HepG2 (cell line): ENCODE data around the gene PEMT. TPM values are rescaled to one million over a fixed set of nuclear protein-coding genes. Genes with fewer than 3 reads are reported as not detected.

ENCODE experiments used
- CC2D1A ChIP-seq: sonication (generic); formaldehyde crosslinking; IDR thresholded peaks from 2 replicates; pipeline ENCODE4 v1.8.1; 2023; ENCODE audit warnings: mild to moderate bottlenecking, missing genetic modification reagents
- EHMT2 ChIP-seq: fragments of 200-600 bp; sonication (generic); IDR thresholded peaks from 2 replicates; pipeline ENCODE4 v1.7.0; 2017; ENCODE audit warnings: antibody characterized with exemption, low read depth, low read length, borderline replicate concordance
- HNF4G ChIP-seq, 2 experiments: sonication (generic) in 1 of 2; formaldehyde crosslinking in 1 of 2; IDR thresholded peaks; 2 replicates each; pipeline versions ENCODE4 v1.4.0 to v1.6.1; 2011 to 2020; ENCODE audit warnings: borderline replicate concordance in 2 of 2, low read depth in 2 of 2, mild to moderate bottlenecking in 2 of 2, low read length in 1 of 2, missing genetic modification reagents in 1 of 2, moderate library complexity in 1 of 2
- KLF16 ChIP-seq, 2 experiments: sonication (generic) in 1 of 2; formaldehyde crosslinking in 1 of 2; IDR thresholded peaks; 2 replicates each; pipeline versions ENCODE4 v1.6.1 to v1.8.0; 2016 to 2023; ENCODE audit warnings: missing genetic modification reagents in 2 of 2, missing compliant biosample characterization in 1 of 2
- MLLT10 ChIP-seq: sonication (generic); formaldehyde crosslinking; IDR thresholded peaks from 2 replicates; pipeline ENCODE4 v1.4.0; 2020; ENCODE audit warnings: missing genetic modification reagents
- SKI ChIP-seq: fragments of 450-650 bp; IDR thresholded peaks from one replicate; pipeline ENCODE4 v1.6.1; 2018; ENCODE audit warnings: mild to moderate bottlenecking; ENCODE audit not compliant: partially characterized antibody
- ZNF136 ChIP-seq: sonication (generic); formaldehyde crosslinking; IDR thresholded peaks from 2 replicates; pipeline ENCODE4 v1.8.1; 2022; ENCODE audit warnings: low read depth, mild to moderate bottlenecking, moderate library complexity, missing genetic modification reagents
- ZNF138 ChIP-seq: sonication (generic); formaldehyde crosslinking; IDR thresholded peaks from 2 replicates; pipeline ENCODE4 v1.5.0; 2020; ENCODE audit warnings: mild to moderate bottlenecking, low read depth, missing genetic modification reagents
- ZNF24 ChIP-seq: fragments of 450-650 bp; IDR thresholded peaks from 2 replicates; pipeline ENCODE4 v1.6.1; 2017; ENCODE audit warnings: antibody characterized with exemption, mild to moderate bottlenecking
- ZNF580 ChIP-seq: IDR thresholded peaks from 2 replicates; pipeline ENCODE4 v1.6.1; 2016; ENCODE audit warnings: low read depth, borderline replicate concordance
- ZNF644 ChIP-seq: IDR thresholded peaks from 2 replicates; pipeline ENCODE4 v1.6.1; 2016; ENCODE audit warnings: low read depth
- ZNF646 ChIP-seq: sonication (generic); formaldehyde crosslinking; IDR thresholded peaks from 2 replicates; pipeline ENCODE4 v1.9.0; 2021; ENCODE audit warnings: mild to moderate bottlenecking, missing genetic modification reagents
- ZSCAN22 ChIP-seq: sonication (generic); formaldehyde crosslinking; IDR thresholded peaks from 2 replicates; pipeline ENCODE4 v1.4.0; 2020; ENCODE audit warnings: mild to moderate bottlenecking, missing genetic modification reagents
- ZSCAN5A ChIP-seq: sonication (generic); formaldehyde crosslinking; IDR thresholded peaks from 2 replicates; pipeline ENCODE4 v1.8.0; 2022; ENCODE audit warnings: mild to moderate bottlenecking, missing genetic modification reagents, borderline replicate concordance
- polyA plus RNA-seq, 8 experiments: library from polyadenylated mRNA; depleted of rRNA in 3 of 8; stranded (reverse) in 7 of 8; unstranded in 1 of 8; fragments of >200 nt; fragmentation: Illumina TruSeq in 4 of 8; extraction: Trizol in 4 of 8; gene quantifications; 2 replicates each; pipeline versions ENCODE4 v1.2.1 to v1.2.3, GENCODE V29; 2011 to 2016; ENCODE audit warnings: low read depth in 4 of 8, missing spikeins in 1 of 8, mixed read lengths in 1 of 8; ENCODE audit not compliant: insufficient read depth in 1 of 8
- total RNA-seq, 5 experiments: library from RNA; depleted of rRNA; stranded (reverse); fragments of >200 nt; fragmentation: Illumina TruSeq; extraction: Trizol; gene quantifications; 2 replicates each; pipeline ENCODE4 v1.2.3, GENCODE V29; 2016; ENCODE audit warnings: low read depth in 1 of 5
- TF ChIP-seq, protein P1 (sequence below): sonication (generic); formaldehyde crosslinking; IDR thresholded peaks from 2 replicates; pipeline ENCODE4 v1.8.0; 2022; ENCODE audit warnings: mild to moderate bottlenecking, missing genetic modification reagents
- TF ChIP-seq, protein P2 (sequence below): IDR thresholded peaks from 2 replicates; pipeline ENCODE4 v1.6.1; 2016; ENCODE audit warnings: missing compliant biosample characterization, missing genetic modification reagents, borderline replicate concordance

The PEMT gene
- total and polyA plus RNA-seq, 2 of the 13 experiments (the other 11 are each of a cell fraction or from before 2014, with no cell fraction given) = 31.7 to 43.6 TPM

GRCh38 chr17:17591355-17592298 lies at the start of gene PEMT (continued):
- TF ChIP-seq, protein P1, sequence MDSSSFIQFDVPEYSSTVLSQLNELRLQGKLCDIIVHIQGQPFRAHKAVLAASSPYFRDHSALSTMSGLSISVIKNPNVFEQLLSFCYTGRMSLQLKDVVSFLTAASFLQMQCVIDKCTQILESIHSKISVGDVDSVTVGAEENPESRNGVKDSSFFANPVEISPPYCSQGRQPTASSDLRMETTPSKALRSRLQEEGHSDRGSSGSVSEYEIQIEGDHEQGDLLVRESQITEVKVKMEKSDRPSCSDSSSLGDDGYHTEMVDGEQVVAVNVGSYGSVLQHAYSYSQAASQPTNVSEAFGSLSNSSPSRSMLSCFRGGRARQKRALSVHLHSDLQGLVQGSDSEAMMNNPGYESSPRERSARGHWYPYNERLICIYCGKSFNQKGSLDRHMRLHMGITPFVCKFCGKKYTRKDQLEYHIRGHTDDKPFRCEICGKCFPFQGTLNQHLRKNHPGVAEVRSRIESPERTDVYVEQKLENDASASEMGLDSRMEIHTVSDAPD (CRISPR knock-in tag) = 0 out of 2 replicates have a peak, but pooled peaks have one; percentile 7
- TF ChIP-seq CC2D1A (no peak), ZSCAN5A (CRISPR knock-in tag) (no peak), EHMT2 (no peak), ZNF136 (no peak), ZNF580 (peak; percentile 35; the same call in 1 of the 2 replicates), SKI (peak; percentile 68), MLLT10 (no peak), ZNF644 (CRISPR knock-in tag) (no peak), KLF16 (CRISPR knock-in tag; IDR thresholded peaks at IDR 0.05) (peak in 1 of 2 experiments; percentile 94; a peak in 1 of 4 replicates), ZNF646 (0 out of 2 replicates have a peak, but pooled peaks have one; percentile 6), ZNF24 (no peak), ZNF138 (no peak), ZSCAN22 (CRISPR knock-in tag) (no peak), HNF4G (IDR thresholded peaks at IDR 0.05; ENCODE audit: borderline replicate concordance, low read depth, low read length) (no peak; the same call in 1 of the 2 replicates), HNF4G (CRISPR knock-in tag; IDR thresholded peaks at IDR 0.05; ENCODE audit: borderline replicate concordance, low read depth) (no peak)
- TF ChIP-seq, protein P2, sequence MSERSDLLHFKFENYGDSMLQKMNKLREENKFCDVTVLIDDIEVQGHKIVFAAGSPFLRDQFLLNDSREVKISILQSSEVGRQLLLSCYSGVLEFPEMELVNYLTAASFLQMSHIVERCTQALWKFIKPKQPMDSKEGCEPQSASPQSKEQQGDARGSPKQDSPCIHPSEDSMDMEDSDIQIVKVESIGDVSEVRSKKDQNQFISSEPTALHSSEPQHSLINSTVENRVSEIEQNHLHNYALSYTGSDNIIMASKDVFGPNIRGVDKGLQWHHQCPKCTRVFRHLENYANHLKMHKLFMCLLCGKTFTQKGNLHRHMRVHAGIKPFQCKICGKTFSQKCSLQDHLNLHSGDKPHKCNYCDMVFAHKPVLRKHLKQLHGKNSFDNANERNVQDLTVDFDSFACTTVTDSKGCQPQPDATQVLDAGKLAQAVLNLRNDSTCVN = no peak
